ENCODE measurements around the gene PTCD3. TPM values are rescaled to one million over a fixed set of nuclear protein-coding genes. Genes with fewer than 3 reads are reported as not detected.

The PTCD3 gene
- polyA plus RNA-seq, 1 donor from 2014 or later = 214 TPM

- no peaks in the 10 kb centered on the region for H3K9me3 ChIP-seq (ENCODE audit: low read length)
- H3K9ac ChIP-seq (ENCODE audit: low read length) = no peak overlapping the region
- no peaks in the 10 kb centered on the region for H4K20me1 ChIP-seq (ENCODE audit: insufficient read depth)
- no peaks in the 10 kb centered on the region for H3K27me3 ChIP-seq (ENCODE audit: insufficient read depth, low read depth, low read length)
- no peak overlapping the region for H3K27ac ChIP-seq (ENCODE audit: low read length)
- no peaks in the 10 kb centered on the region for H3F3A ChIP-seq (ENCODE audit: insufficient read depth, low read length, poor library complexity, severe bottlenecking)
- TF ChIP-seq SMC3 (conservative IDR thresholded peaks at IDR 0.05; ENCODE audit: poor library complexity) (no peak), EP300 (conservative IDR thresholded peaks at IDR 0.05; ENCODE audit: poor library complexity, severe bottlenecking) (no peak), EZH2 (IDR thresholded peaks at IDR 0.05; ENCODE audit: borderline replicate concordance, insufficient read depth, low read length, poor library complexity, severe bottlenecking) (no peak), MXI1 (conservative IDR thresholded peaks at IDR 0.05; ENCODE audit: poor library complexity, severe bottlenecking) (no peak), RAD21 (conservative IDR thresholded peaks at IDR 0.05) (no peak), CTCF (IDR thresholded peaks at IDR 0.05; ENCODE audit: poor library complexity, severe bottlenecking) (no peak), POLR2AphosphoS5 (IDR thresholded peaks at IDR 0.05) (no peak), TAF1 (IDR thresholded peaks at IDR 0.05; ENCODE audit: low read depth) (no peak)
- TF ChIP-seq, protein P1, sequence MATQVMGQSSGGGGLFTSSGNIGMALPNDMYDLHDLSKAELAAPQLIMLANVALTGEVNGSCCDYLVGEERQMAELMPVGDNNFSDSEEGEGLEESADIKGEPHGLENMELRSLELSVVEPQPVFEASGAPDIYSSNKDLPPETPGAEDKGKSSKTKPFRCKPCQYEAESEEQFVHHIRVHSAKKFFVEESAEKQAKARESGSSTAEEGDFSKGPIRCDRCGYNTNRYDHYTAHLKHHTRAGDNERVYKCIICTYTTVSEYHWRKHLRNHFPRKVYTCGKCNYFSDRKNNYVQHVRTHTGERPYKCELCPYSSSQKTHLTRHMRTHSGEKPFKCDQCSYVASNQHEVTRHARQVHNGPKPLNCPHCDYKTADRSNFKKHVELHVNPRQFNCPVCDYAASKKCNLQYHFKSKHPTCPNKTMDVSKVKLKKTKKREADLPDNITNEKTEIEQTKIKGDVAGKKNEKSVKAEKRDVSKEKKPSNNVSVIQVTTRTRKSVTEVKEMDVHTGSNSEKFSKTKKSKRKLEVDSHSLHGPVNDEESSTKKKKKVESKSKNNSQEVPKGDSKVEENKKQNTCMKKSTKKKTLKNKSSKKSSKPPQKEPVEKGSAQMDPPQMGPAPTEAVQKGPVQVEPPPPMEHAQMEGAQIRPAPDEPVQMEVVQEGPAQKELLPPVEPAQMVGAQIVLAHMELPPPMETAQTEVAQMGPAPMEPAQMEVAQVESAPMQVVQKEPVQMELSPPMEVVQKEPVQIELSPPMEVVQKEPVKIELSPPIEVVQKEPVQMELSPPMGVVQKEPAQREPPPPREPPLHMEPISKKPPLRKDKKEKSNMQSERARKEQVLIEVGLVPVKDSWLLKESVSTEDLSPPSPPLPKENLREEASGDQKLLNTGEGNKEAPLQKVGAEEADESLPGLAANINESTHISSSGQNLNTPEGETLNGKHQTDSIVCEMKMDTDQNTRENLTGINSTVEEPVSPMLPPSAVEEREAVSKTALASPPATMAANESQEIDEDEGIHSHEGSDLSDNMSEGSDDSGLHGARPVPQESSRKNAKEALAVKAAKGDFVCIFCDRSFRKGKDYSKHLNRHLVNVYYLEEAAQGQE (IDR thresholded peaks at IDR 0.05; ENCODE audit: borderline replicate concordance) = no peak
- no peak overlapping the region for H3K4me3 ChIP-seq (ENCODE audit: low read length)
- H3K79me2 ChIP-seq (replicated peaks; ENCODE audit: insufficient read depth, low read length) = no peaks in the 10 kb centered on the region
- no peak overlapping the region for H2AFZ ChIP-seq (ENCODE audit: low read depth, low read length)
- peaks cover 18% of the 10 kb centered on the region for H3K36me3 ChIP-seq (ENCODE audit: insufficient read depth, low read length)
- no peak overlapping the region for H3K4me2 ChIP-seq (ENCODE audit: low read length)
- no peaks in the 10 kb centered on the region for H3K9me2 ChIP-seq (ENCODE audit: insufficient read depth, low read length)
These were observed 28.7 kb downstream of the PTCD3 start for GRCh38 chr2:86134709-86135108.

- Histone ChIP-seq H3K36me3 (ENCODE audit: insufficient read depth, low read length) (peaks cover 18% of the 10 kb centered on the region), H3K9ac (ENCODE audit: low read length) (no peak overlapping the region), H3K4me2 (ENCODE audit: low read length) (no peak overlapping the region), H3K27me3 (ENCODE audit: insufficient read depth, low read depth, low read length) (no peaks in the 10 kb centered on the region), H2AFZ (ENCODE audit: low read depth, low read length) (no peak overlapping the region), H3K27ac (ENCODE audit: low read length) (no peak overlapping the region), H3F3A (ENCODE audit: insufficient read depth, low read length, poor library complexity, severe bottlenecking) (no peaks in the 10 kb centered on the region), H3K9me3 (ENCODE audit: low read length) (no peaks in the 10 kb centered on the region), H3K9me2 (ENCODE audit: insufficient read depth, low read length) (no peaks in the 10 kb centered on the region), H3K4me3 (ENCODE audit: low read length) (no peak overlapping the region), H3K79me2 (replicated peaks; ENCODE audit: insufficient read depth, low read length) (no peaks in the 10 kb centered on the region), H4K20me1 (ENCODE audit: insufficient read depth) (no peaks in the 10 kb centered on the region)
- no peak for TF ChIP-seq MXI1 (conservative IDR thresholded peaks at IDR 0.05; ENCODE audit: poor library complexity, severe bottlenecking)
- TF ChIP-seq SMC3 (conservative IDR thresholded peaks at IDR 0.05; ENCODE audit: poor library complexity) = no peak
These were observed 29.6 kb downstream of the PTCD3 start for GRCh38 chr2:86135653-86136052.

- Histone ChIP-seq H3F3A (ENCODE audit: insufficient read depth, low read length, poor library complexity, severe bottlenecking) (no peaks in the 10 kb centered on the region), H3K27me3 (ENCODE audit: insufficient read depth, low read depth, low read length) (no peaks in the 10 kb centered on the region), H3K79me2 (replicated peaks; ENCODE audit: insufficient read depth, low read length) (no peaks in the 10 kb centered on the region), H3K9me2 (ENCODE audit: insufficient read depth, low read length) (no peaks in the 10 kb centered on the region), H3K9ac (ENCODE audit: low read length) (no peak overlapping the region), H3K4me2 (ENCODE audit: low read length) (no peak overlapping the region), H4K20me1 (ENCODE audit: insufficient read depth) (no peaks in the 10 kb centered on the region), H3K36me3 (ENCODE audit: insufficient read depth, low read length) (peaks cover 18% of the 10 kb centered on the region), H2AFZ (ENCODE audit: low read depth, low read length) (no peak overlapping the region), H3K27ac (ENCODE audit: low read length) (no peak overlapping the region), H3K9me3 (ENCODE audit: low read length) (no peaks in the 10 kb centered on the region), H3K4me3 (ENCODE audit: low read length) (no peak overlapping the region)
- TF ChIP-seq MXI1 (conservative IDR thresholded peaks at IDR 0.05; ENCODE audit: poor library complexity, severe bottlenecking) (no peak), CTCF (IDR thresholded peaks at IDR 0.05; ENCODE audit: poor library complexity, severe bottlenecking) (no peak), TAF1 (IDR thresholded peaks at IDR 0.05; ENCODE audit: low read depth) (no peak), RAD21 (conservative IDR thresholded peaks at IDR 0.05) (no peak), EZH2 (IDR thresholded peaks at IDR 0.05; ENCODE audit: borderline replicate concordance, insufficient read depth, low read length, poor library complexity, severe bottlenecking) (no peak), EP300 (conservative IDR thresholded peaks at IDR 0.05; ENCODE audit: poor library complexity, severe bottlenecking) (no peak), SMC3 (conservative IDR thresholded peaks at IDR 0.05; ENCODE audit: poor library complexity) (no peak), POLR2AphosphoS5 (IDR thresholded peaks at IDR 0.05) (no peak)
- TF ChIP-seq, protein P1 (IDR thresholded peaks at IDR 0.05; ENCODE audit: borderline replicate concordance) = no peak
These were observed 30.1 kb downstream of the PTCD3 start for GRCh38 chr2:86136141-86136540.
